Central memory CD4-positive, alpha-beta T cell (primary cell): ENCODE results near the gene ZC3H13.
"Not testable (repeated sequence)": the region's sequence is repeated elsewhere in the genome, so short reads cannot be mapped to it uniquely, and the experiment has no call there.

Experiments
- DNase-seq: peaks from one replicate; pipeline ENCODE4 v3.0.0; 2022

Gene ZC3H13

DNA sequence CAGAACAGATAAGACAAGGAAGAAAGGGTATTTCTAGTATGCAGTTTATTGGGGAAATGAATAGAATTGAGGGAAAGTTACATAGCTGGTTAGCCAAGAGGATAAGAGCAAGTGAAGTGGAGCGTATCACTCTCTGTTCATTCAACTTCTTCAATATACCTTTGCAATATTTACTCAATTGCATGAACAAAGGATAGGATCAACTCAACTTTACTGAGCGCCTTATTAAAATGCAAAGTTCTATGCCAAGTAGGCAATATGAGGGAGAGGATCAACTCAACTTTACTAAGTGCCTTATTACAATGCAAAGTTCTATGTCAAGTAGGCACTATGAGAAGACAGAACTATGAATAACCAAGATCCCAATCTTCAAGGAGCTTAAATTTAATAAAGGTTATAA, 43.9 kb downstream of the ZC3H13 start:
- no peak for DNase-seq

DNA sequence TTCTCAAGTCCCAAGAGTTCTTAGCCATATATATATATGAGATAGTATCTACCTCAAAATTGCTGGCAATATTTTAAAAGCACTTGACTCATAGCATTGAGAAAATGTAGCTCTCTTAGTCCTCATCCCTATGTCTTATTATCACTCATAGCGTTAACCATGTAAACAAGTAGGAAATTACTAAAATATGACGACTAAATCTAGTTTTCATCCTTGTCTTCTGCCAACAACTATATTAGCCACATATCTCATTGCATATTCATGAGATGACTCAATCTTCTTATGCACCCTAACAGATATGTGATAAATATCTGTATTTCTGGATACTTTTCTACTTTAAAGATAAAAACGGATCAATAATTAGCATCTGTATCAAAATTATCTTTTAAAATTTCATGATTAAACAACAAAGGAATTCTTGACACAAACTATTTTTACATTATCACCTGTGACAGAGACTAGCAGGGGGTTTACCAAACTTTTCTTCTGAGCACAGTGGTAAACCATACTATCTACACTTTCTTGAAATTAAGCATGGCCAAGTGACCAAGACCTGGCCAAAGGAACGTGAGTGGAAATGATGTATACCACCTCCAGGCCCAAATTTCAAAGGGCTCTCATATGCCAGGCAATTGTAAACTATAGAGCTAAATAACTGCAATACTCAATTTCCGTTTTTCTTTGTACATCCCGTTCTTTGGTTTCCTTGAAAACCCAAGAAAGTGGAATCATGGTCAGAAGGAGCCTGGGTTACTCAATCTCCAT, 45.7 kb downstream of the ZC3H13 start:
- no peak for DNase-seq

DNA sequence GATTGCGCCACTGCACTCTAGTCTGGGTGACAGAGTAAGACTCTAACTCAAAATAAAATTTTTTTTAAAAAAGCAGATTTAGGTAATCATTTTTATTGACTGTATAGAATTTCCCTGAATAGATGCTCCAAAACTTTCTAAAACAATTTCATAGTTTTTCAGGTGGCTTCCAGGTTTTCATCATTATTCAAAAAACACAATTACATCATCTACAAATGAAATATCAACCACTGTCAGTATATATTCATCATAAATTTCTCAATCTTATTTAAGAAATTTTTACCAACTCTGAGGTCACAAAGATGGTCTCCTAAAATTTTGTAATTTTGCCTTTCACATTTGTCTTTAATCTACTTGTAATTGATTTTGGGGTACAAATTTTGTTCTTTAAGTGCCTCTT, 48.1 kb downstream of the ZC3H13 start:
- no peak for DNase-seq

DNA sequence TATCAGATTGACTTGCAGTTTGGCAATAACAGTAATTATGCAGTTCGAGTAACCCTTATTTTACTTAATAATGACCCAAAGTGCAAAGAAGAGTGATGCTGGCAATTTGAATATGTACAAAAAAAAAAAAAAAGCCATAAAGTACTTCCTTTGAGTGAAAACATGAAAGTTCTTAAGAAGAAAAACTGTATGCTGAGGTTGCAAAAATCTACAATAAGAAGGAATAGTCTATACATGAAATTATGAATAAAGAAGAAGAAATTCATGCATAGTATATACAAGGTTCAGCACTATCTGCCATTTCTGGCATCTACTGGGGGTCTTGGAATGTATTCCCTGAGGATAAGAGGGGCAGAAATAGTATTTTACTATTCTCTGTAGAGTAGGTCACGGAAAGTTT, 55.9 kb downstream of the ZC3H13 start:
- no peak for DNase-seq

DNA sequence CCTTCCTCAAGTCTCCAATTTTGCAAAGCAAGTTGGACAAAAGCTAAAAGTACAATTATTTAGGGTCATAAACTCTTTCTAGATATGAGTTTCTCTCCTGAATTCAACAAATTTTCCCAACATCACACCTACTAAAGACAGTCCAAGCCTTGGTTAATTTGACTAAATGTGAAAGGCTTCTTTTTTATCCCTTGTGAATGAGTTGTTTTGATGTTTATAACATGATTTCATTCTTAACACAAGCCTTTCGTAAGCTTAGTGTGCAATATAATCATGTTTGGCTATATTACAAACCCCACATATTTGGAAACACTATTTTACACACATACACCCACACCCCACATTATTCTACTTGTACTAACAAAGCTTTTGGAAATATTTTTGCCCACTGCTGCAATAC, 57.3 kb downstream of the ZC3H13 start:
- no peak for DNase-seq

DNA sequence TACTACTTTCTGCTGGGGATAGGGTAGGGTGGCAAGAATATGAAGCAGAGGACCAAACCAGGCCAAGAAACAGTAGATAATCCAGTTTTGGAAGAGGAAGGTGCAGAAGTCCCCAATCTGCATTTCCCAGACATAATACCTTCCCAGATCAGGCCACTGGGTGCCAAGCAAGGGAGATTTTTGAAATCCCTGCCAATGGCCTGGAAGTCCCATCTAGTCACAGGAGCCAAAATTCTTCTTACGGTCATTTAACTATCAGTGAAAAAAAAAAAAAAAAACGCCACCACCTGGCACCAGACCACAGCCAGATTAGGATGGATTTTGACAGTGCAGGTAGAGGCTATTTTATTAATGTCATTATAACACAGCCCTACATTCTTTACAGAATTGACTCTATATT, 57.8 kb downstream of the ZC3H13 start:
- no peak for DNase-seq

DNA sequence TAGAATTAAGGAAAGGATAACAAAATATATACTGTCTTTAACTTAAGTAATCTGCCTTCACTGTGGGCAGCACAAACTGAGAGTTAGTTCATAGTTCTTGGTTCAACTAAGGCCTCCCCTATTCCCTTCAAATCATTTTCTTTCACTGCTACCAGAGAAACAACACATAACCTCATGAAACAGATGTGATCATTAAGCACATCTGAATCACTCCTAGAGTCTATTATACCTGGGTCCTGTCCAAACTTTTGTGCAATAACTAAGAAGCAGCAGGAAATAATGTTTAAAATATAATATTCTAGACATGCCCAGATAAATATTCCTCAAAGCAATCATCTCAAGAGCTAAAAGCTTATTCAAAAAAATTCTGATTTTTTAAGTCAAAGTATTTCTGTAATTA, 62.9 kb downstream of the ZC3H13 start:
- DNase-seq = no peak

DNA sequence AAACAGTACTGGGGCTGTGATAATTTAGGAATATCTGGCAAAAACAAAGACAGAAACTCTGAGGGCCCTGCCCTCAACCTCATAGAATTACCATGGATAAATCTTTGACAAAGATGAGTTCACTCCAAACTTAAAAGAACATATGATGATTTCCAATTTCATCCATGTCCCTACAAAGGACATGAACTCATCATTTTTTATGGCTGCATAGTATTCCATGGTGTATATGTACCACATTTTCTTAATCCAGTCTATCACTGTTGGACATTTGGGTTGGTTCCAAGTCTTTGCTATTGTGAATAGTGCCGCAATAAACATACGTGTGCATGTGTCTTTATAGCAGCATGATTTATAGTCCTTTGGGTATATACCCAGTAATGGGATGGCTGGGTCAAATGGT, 71.4 kb downstream of the ZC3H13 start:
- not testable (repeated sequence) for DNase-seq

DNA sequence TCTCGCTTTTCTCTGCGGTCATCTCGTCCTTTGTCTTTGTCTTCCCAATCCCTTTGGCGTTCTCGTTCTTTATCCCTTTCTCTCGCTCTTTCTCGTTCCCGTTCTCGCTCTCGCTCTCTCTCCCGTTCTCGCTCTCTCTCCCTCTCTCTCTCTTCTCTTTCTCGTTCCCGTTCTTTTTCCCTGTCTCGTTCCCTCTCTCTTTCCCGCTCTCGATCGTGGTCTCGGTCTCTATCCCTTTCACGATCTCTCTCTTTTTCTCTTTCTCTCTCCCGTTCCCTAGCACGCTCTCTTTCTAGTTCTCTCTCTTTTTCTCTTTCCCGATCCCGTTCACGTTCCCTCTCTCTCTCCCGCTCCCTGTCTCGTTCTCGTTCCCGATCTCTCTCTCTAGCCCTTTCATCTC, 77.2 kb downstream of the ZC3H13 start:
- no peak for DNase-seq

DNA sequence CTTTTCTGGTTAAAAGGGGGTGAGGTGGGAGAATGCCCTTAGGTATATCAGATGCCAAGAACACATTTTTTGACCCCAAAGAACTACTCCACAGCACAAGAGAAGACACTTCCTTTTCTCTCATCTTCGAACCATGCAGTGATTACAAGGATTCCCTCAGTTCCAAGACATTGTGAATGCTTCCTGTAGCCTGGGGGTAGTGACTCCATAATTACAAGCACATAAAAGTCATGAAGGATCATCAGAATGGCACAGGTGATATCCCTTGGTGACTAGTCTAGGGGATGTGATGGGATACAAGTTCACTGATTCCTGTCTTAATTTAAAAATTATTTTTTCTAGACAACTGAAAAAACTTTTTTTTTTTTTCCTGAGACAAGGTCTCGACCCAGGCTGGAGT, 78.0 kb downstream of the ZC3H13 start:
- DNase-seq = no peak

DNA sequence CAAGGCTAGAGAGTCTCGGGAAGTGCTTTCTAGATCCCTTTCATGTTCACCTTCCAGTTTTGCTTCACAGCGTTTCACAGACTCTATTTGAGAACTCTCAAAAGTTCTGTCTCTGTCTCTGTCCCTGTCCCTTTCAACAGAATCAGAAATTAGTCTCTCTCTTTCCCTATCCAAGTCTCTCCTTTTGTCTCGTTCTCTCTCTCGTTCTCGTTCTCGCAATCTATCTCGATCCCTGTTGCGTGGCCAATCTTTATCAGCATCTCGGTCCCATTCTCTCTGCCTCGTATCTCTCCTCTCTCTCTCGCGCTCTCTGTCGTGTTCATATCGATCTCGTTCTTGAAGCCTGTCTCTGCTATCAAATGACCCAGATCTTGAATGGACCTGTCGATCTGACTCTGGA, 85.0 kb downstream of the ZC3H13 start:
- no peak for DNase-seq

DNA sequence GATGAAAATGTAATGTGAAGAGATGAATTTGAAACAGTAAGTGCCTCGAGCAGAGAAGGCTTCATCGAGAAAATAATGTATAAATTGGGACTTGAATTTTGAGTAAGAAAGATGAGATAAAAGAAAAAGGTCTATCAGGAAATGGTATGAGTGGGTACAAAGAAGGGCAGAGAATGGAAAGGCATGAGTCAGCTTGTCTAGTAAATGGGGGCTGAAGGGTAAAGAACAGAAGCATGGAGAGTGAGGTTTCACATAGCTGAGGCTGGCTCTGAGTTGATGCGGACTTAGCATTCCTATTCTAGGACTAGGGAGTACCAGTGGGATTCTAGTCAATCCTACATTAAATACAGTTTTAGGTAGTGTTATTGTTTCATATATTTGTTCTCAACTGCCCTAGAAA, 85.8 kb downstream of the ZC3H13 start:
- no peak for DNase-seq

DNA sequence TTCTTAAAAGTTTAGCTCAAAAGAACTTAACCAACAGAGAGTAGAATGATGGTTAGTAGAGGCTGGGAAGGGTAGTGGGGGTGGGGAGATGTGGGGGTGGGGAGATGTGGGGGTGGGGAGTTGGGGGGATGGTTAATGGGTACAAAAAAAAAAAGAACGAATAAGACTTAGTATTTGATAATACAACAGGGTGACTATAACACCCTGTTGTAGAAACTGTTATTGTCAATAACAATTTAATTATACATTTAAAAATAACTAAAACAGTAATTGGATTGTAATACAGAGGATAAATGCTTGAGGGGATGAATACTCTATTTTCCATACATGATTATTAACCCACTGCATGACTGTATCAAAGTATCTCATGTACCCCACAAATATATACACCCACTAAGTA, 91.1 kb downstream of the ZC3H13 start:
- no peak for DNase-seq

DNA sequence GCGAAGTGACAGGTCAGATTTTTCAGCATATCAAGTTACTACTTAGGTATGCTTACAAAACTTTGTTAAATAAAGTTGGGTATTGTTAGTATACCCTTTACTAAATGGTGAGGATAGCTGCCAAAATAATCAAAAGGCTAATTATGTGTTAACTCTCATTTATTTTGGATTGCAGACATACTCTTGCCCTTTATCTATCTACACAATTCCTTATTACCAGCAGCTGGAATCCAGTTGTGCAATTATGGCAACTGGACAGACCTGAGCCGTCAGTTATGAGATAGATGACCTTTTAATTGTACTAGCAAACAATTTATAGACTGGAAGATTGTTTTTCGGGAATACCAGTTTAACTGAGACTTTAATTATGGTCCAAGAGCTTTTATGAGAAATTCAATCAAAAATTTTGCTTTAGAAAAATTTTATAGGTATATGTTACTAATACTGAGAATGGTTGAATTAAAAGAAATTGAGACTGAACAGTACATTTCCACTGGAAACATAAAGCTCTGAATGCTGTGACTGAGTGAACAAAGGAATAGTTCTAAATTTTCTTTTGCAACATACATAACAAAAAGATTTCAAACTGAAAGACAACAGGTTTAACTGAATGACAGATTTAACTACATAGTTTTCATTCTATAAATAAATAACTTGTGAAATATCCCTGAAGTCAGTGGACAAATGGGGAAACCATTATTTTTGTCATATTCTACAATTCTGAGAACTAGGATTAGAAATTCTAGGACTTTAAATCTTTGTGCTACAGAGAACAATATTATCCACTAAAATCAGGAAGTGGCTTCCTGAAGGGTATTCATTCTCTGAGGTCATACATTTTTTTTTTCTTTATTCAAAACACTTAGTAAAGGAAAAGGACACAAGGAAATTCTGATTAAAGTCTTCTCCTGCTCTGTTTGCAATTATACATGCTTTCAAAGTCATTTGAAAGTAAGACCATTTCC, 97.4 kb downstream of the ZC3H13 start:
- DNase-seq = no peak

DNA sequence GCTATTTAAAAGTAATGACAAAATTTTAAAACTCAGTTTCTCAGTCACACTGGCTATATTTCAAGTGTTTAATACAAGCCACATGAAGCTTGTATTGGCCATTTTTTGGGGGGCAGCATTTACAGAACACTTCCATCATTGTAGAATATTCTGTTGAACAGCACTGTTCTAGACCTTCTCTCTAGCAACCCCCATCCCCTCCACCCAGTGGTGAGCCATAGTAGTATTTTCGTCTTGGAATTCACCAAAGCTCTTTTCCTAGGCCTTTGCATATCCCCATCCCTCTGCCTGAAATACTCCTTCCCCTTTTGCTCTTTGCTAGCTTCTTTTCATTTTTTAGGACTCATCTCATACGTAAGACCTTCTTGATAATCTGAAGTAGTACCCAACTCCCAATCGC, 99.5 kb downstream of the ZC3H13 start:
- DNase-seq = no peak

DNA sequence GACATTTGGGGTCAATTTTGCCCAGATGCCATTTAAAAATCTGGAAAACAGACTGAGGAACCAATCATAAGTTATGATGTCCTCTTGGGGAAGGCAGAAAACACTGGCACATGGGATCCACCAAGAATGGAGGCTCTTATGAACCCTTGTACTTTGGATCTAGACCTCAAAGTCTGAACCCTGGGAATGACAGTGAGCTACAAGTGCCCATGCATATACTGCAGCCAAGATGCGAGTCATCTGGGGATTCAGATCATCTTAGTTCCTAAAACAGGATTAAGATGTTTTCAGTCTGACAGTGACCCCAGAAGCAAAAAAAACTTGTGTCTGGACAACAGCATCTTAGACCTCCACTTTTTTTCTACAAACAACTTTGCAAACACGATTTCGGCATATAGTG, 100.8 kb downstream of the ZC3H13 start:
- no peak for DNase-seq

DNA sequence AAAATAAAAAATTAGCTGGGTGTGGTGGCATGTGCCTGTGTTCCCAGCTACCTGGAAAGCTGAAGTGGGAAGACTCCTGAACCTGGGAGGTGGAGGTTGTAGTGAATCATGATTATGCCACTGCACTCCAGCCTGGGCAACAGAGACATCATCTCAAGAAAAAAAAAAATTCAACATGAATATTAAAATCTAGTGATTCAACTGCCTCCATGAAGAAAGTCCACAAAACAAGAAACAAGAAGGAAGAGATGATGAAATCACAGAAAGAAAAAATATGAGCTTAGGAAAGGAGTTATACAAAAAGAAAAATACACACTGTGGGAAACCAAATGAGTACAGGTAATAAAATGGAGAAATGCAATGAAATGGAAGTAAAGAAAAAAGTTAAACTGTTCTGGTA, 101.4 kb downstream of the ZC3H13 start:
- DNase-seq = no peak

DNA sequence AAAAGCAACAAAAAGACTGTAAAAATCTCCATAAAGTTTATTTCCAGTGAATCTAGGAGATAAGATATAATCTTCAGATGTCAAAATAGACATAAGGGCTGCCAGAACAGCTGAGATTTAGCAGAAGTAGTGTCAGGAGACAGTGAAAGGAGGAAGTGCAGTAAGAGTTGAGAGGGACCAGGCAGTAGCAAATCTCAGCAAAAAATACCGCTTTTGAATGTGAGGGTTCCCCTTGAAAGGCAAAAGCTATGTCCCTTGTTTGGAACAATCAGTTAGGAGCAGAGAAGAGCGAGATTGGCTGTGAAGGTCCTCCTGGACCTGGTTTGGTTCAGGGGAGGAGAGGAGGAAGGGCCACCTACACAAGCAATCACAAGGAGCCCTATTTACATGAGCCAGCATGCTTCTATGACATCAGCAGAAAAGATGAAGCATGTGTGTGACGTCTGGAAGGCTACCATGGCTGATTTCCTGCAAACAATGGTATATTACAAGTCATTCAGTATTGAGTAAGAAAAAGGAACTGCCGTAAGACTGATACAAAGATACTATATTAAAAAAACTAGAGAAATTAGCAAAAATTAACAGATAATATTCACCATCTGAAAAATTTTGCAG, 102.1 kb downstream of the ZC3H13 start:
- DNase-seq = no peak

DNA sequence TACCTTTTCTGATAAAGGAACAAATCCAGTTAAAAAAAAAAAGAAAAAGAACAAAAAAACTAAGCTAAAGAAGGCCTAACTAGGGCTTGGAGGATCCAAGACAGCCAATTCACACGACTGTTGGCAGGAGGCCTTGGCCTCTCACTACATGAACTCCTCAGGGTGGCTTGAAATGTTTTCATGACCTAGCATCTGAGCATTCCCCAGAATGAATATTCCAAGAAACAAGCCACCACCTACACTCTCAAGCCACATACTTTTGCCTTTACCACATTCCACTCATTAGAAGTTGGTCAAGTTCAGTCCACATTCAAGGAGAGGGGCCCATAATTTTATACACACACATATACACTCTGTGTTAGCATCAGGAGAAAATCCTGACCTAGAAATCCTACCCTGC, 103.4 kb downstream of the ZC3H13 start:
- no peak for DNase-seq

DNA sequence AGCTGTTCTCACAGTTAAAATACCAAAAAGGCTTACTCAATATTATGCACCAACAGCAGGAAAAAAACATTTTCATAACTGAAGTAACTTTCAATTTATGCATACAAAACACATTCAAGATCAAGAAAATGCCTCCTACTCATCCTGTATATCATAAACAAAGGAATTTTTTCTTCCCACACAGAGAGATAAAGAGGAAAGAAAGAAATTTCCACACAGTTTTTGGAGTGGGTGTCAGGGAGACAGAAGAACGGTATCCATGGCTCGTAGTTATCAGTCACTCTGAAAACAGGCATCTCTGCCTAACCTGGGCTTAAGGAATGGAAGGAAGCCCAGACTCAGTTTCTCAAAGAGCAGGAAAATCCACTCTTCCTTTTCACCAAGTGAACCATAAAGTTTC, 108.6 kb downstream of the ZC3H13 start:
- no peak for DNase-seq

DNA sequence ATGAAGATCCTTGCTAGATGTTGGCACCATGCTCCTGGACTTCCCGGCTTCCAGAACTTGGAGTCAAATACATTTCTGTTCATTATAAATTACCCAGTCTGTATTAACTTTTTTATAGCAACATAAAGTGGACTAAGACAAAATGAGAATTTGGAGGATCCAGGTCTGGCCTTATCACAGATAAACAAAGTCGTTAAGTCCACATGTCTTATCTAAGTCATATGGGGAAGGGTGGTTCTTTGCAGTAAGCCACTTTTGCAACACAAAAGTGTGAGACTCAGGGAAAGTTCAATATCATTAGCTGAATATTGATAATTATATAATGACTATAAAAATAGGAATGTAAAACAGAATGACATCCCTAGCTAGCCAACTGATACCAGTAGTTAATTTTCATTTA, 109.4 kb downstream of the ZC3H13 start:
- no peak for DNase-seq

DNA sequence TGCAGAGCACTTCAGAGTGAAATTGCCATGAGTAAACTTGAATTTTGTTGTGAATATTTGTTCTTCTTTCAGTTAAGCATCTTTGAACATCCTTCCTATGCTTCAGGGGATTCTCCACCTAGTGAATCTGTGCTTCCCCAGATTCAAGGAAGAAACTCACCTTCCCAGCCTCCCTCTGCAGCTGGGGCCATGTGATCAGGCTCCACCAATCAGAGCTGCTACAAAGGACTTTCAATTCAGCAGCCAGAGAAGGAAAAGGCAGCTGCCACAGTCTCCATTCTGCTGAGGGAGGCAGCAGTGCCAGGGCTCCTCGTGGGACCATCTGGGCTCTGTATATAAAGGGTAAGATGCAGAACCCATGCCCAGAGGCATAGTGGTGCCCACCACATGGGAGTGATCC, 111.3 kb downstream of the ZC3H13 start:
- DNase-seq = no peak

DNA sequence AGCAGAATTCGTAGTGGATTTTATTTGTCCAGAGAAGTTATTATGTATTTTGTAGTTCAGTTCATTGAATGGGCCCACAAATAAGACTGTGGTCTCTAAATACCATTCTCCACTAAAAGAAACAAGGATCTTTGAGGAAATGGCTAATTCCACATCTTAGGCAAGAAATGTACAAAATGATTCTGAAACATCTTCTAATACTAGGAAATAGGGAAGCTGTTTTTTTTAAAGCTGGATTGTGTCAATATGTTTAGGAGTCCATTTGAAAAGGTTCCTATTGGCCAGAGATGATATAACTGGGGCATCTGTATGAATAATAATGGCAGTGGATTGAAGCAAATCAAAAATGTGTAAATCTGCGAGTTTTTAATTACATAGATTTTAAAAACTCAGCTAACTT, 112.5 kb downstream of the ZC3H13 start:
- DNase-seq = no peak

DNA sequence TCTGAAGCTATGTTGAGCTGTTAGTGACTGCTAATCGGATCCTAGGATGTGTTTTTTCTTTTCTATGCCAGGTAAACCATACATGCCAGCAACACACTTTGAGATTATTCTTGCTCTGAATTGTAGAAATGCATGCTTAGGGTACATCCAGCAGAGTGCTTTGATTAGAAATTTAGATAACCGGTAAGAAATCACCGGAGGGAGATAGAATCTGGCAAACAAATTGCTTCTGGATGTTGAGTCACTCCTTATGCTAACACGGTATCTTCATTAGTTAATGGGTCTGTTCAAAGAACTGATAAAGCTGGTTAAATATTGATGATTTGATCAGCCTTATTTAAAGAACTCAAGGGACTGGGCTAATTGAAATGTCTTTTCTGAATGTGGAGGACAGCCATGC, 115.9 kb downstream of the ZC3H13 start:
- DNase-seq = no peak
